ENCODE measurements around the gene MAP3K7CL.

DNA sequence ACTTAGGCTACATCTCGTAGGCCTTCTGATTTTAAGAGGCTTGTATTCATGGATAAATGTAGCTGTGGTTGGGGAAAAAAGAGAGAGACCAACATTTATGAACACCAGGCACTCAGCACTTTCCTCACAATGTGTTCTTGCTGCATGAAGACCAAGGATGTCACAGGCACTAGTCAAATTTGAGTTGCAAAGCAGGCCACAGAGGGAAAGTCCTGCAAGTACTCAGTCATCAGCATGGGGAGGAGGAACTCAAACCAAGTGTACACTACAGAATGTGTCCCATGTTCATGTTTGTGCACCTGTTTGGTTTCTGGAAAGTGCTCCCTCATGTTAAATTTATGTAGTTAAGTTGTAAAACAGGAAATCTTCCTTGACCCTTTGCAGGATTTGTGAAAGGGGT lies 8.7 kb upstream of the MAP3K7CL start:
- TF ChIP-seq, protein P1, sequence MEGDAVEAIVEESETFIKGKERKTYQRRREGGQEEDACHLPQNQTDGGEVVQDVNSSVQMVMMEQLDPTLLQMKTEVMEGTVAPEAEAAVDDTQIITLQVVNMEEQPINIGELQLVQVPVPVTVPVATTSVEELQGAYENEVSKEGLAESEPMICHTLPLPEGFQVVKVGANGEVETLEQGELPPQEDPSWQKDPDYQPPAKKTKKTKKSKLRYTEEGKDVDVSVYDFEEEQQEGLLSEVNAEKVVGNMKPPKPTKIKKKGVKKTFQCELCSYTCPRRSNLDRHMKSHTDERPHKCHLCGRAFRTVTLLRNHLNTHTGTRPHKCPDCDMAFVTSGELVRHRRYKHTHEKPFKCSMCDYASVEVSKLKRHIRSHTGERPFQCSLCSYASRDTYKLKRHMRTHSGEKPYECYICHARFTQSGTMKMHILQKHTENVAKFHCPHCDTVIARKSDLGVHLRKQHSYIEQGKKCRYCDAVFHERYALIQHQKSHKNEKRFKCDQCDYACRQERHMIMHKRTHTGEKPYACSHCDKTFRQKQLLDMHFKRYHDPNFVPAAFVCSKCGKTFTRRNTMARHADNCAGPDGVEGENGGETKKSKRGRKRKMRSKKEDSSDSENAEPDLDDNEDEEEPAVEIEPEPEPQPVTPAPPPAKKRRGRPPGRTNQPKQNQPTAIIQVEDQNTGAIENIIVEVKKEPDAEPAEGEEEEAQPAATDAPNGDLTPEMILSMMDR (IDR thresholded peaks at IDR 0.05; ENCODE audit: control extremely low read depth in 1 of 3, insufficient read depth in 1 of 3, low read depth in 1 of 3, low read length in 3 of 3), result no peak
- TF ChIP-seq CHD2 (IDR thresholded peaks at IDR 0.05; ENCODE audit: low read length) (no peak), GABPA (IDR thresholded peaks at IDR 0.05; ENCODE audit: borderline replicate concordance, insufficient read depth, low read length) (no peak), RAD21 (IDR thresholded peaks at IDR 0.05 in 1 of 2, conservative IDR thresholded peaks at IDR 0.05 in 1 of 2; ENCODE audit: low read depth in 2 of 2, low read length in 2 of 2) (no peak), FOSL1 (IDR thresholded peaks at IDR 0.05; ENCODE audit: insufficient read depth, low read depth, low read length) (no peak), BRCA1 (IDR thresholded peaks at IDR 0.05; ENCODE audit: low read depth, low read length) (no peak), CREB1 (IDR thresholded peaks at IDR 0.05) (no peak), JUN (IDR thresholded peaks at IDR 0.05; ENCODE audit: low read depth, low read length) (no peak), EZH2 (IDR thresholded peaks at IDR 0.05; ENCODE audit: low read depth, low read length, severe bottlenecking) (no peak), POLR2A (IDR thresholded peaks at IDR 0.05; ENCODE audit: control extremely low read depth in 1 of 2, low read depth in 2 of 2, low read length in 2 of 2) (no peak), CHD1 (IDR thresholded peaks at IDR 0.05; ENCODE audit: low read depth, low read length) (no peak), TBP (IDR thresholded peaks at IDR 0.05; ENCODE audit: low read depth, low read length) (no peak)
- TF ChIP-seq, protein P2, sequence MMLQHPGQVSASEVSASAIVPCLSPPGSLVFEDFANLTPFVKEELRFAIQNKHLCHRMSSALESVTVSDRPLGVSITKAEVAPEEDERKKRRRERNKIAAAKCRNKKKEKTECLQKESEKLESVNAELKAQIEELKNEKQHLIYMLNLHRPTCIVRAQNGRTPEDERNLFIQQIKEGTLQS (IDR thresholded peaks at IDR 0.05; ENCODE audit: insufficient read depth, low read depth, low read length), result no peak
- TF ChIP-seq, protein P3, sequence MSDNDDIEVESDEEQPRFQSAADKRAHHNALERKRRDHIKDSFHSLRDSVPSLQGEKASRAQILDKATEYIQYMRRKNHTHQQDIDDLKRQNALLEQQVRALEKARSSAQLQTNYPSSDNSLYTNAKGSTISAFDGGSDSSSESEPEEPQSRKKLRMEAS (IDR thresholded peaks at IDR 0.05), result no peak
